Measurements from ENCODE around the gene SKA2. TPM values are rescaled to one million over a fixed set of nuclear protein-coding genes. Genes with fewer than 3 reads are reported as not detected.

SKA2 gene, protein sequence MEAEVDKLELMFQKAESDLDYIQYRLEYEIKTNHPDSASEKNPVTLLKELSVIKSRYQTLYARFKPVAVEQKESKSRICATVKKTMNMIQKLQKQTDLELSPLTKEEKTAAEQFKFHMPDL
- 10 to 100 TPM in 2 of 4 donors, 1 to 10 TPM in 2; 4.0 to 33.0 (median 12.6) TPM for total RNA-seq

- peak within 1 kb of the TSS; percentile 52 to 84 (median 78) for H3K27ac ChIP-seq
- no peaks in the 10 kb centered on the region for H3K9me3 ChIP-seq
- no peaks in the 10 kb centered on the region for H3K36me3 ChIP-seq
- peak; percentile 91 to 98 (median 96) for DNase-seq
- H3K4me1 ChIP-seq = peaks cover 0 to 7% (median 4%) of the 10 kb centered on the region in 4 donors
- H3K4me3 ChIP-seq = peak within 1 kb of the TSS; percentile 59 to 71 (median 66)
- H3K27me3 ChIP-seq = no peaks in the 10 kb centered on the region
- TF ChIP-seq, protein P1, sequence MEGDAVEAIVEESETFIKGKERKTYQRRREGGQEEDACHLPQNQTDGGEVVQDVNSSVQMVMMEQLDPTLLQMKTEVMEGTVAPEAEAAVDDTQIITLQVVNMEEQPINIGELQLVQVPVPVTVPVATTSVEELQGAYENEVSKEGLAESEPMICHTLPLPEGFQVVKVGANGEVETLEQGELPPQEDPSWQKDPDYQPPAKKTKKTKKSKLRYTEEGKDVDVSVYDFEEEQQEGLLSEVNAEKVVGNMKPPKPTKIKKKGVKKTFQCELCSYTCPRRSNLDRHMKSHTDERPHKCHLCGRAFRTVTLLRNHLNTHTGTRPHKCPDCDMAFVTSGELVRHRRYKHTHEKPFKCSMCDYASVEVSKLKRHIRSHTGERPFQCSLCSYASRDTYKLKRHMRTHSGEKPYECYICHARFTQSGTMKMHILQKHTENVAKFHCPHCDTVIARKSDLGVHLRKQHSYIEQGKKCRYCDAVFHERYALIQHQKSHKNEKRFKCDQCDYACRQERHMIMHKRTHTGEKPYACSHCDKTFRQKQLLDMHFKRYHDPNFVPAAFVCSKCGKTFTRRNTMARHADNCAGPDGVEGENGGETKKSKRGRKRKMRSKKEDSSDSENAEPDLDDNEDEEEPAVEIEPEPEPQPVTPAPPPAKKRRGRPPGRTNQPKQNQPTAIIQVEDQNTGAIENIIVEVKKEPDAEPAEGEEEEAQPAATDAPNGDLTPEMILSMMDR (IDR thresholded peaks at IDR 0.05) = no peak
- peak in 1 of 2 donors; percentile 26 for TF ChIP-seq POLR2A (IDR thresholded peaks at IDR 0.05)
These were observed at the start of gene SKA2 for GRCh38 chr17:59154721-59155438. Gene SKA2, minus strand, starts transcription at chr17:59155186. Its CDS starts 23 bp downstream, at chr17:59155163.

GRCh38 chr17:59202320-59202719 is 47.3 kb upstream of the SKA2 start:
- Histone ChIP-seq H3K27ac (no peak overlapping the region), H3K27me3 (no peaks in the 10 kb centered on the region), H3K4me3 (no peak overlapping the region), H3K9me3 (no peaks in the 10 kb centered on the region), H3K36me3 (no peaks in the 10 kb centered on the region), H3K4me1 (no peaks in the 10 kb centered on the region)
- DNase-seq = no peak
- TF ChIP-seq, protein P1 (IDR thresholded peaks at IDR 0.05) = no peak
- no peak for TF ChIP-seq POLR2A (IDR thresholded peaks at IDR 0.05)

DNA sequence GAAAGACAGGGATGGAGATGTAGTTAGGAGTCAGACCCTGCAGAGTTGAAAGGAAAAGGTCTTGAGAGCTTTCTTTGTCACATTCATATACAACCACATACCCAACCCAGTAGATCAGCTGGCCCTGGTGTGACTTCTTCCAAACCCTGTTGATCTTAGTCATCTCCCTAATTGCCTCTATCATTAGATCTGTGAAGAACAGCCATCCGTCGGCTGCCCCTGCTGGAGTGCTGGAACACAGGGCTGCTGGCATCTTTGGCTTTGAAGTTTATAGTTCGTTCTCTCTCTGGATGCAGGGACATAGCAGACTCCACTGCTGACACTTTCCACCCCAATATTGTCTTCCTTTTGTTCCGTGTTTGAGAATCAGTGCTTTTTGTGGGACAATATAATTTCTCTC is 44.4 kb upstream of the SKA2 start:
- H3K9me3 ChIP-seq = no peaks in the 10 kb centered on the region
- no peaks in the 10 kb centered on the region for H3K36me3 ChIP-seq
- no peak for TF ChIP-seq POLR2A (IDR thresholded peaks at IDR 0.05)
- TF ChIP-seq, protein P1 (IDR thresholded peaks at IDR 0.05) = no peak
- no peak for DNase-seq
- H3K27me3 ChIP-seq = no peaks in the 10 kb centered on the region
- no peak overlapping the region for H3K4me3 ChIP-seq
- H3K4me1 ChIP-seq = no peaks in the 10 kb centered on the region
- H3K27ac ChIP-seq = no peak overlapping the region

DNA sequence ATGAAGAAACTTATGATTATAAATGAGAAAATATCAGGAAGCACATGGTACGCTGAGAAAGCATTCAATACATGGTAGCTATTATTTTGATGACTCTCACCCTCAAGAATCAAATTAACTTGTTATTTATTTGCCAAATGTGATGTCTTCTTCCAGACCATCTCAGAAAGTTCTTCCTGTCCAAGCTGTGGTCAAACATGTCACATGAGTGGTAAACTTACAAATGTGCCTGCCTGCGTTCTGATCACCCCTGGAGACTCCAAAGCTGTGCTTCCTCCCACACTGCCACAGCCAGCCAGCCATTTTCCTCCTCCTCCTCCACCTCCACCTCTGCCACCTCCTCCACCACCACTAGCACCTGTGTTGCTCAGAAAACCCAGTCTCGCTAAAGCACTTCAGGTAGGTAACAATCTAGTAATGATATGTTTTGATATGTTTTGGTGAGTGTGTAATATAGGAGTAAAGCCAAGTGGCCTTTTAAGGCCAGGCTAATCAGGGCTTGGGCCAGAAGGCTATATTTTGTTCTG is 38.4 kb upstream of the SKA2 start:
- H3K9me3 ChIP-seq = no peaks in the 10 kb centered on the region
- no peak for TF ChIP-seq POLR2A (IDR thresholded peaks at IDR 0.05)
- TF ChIP-seq, protein P1 (IDR thresholded peaks at IDR 0.05) = no peak
- DNase-seq = no peak
- H3K36me3 ChIP-seq = no peaks in the 10 kb centered on the region
- no peaks in the 10 kb centered on the region for H3K27me3 ChIP-seq
- no peaks in the 10 kb centered on the region for H3K4me1 ChIP-seq
- H3K4me3 ChIP-seq = no peak overlapping the region
- no peak overlapping the region for H3K27ac ChIP-seq

- no peak for DNase-seq
- Histone ChIP-seq H3K27ac (no peak overlapping the region), H3K27me3 (no peaks in the 10 kb centered on the region), H3K4me1 (no peaks in the 10 kb centered on the region), H3K36me3 (no peaks in the 10 kb centered on the region), H3K4me3 (no peak overlapping the region), H3K9me3 (no peaks in the 10 kb centered on the region)
- no peak for TF ChIP-seq POLR2A (IDR thresholded peaks at IDR 0.05)
These were observed 35.8 kb upstream of the SKA2 start for GRCh38 chr17:59190806-59191205.

DNA sequence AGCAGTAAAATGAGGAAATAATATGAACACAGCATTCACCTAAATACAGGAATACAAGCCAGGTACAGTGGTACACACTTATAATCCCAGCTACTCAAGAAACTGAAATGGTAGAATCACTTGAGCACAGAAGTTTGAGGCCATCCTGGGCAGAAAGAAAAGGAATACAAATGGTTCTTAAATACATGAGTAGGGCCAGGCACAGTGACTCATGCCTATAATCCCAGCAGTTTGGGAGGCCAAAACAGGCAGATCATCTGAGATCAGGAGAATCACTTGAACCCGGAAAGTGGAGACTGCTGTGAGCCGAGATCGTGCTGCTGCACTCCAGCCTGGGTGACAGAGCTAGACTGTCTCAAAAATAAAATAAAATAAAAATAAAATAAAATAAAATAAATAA is 31.9 kb upstream of the SKA2 start:
- H3K9me3 ChIP-seq = no peaks in the 10 kb centered on the region
- H3K4me1 ChIP-seq = no peaks in the 10 kb centered on the region
- no peak overlapping the region for H3K27ac ChIP-seq
- no peaks in the 10 kb centered on the region for H3K27me3 ChIP-seq
- no peaks in the 10 kb centered on the region for H3K36me3 ChIP-seq
- no peak for DNase-seq
- TF ChIP-seq, protein P1 (IDR thresholded peaks at IDR 0.05) = no peak
- TF ChIP-seq POLR2A (IDR thresholded peaks at IDR 0.05) = no peak
- H3K4me3 ChIP-seq = no peak overlapping the region

All from Peyer's patch (tissue), 4 donors.